ENCODE data around the gene MAST4.
"Not testable (repeated sequence)": the region's sequence is repeated elsewhere in the genome, so short reads cannot be mapped to it uniquely, and the experiment has no call there.

Gene MAST4

GRCh38 chr5:66814146-66814991, 218.2 kb downstream of the MAST4 start:
- no peak for DNase-seq

GRCh38 chr5:66818304-66818934, 222.2 kb downstream of the MAST4 start:
- DNase-seq, result no peak

- DNase-seq, result no peak
Measured at GRCh38 chr5:66818935-66819328, 222.7 kb downstream of the MAST4 start.

GRCh38 chr5:66820630-66821207, 224.5 kb downstream of the MAST4 start:
- no peak for DNase-seq

GRCh38 chr5:66821688-66822429, 225.7 kb downstream of the MAST4 start:
- no peak for DNase-seq

GRCh38 chr5:66822906-66823305, 226.7 kb downstream of the MAST4 start:
- not testable (repeated sequence) for DNase-seq

GRCh38 chr5:66824476-66824875, 228.3 kb downstream of the MAST4 start:
- no peak for DNase-seq

GRCh38 chr5:66826263-66826662, 230.1 kb downstream of the MAST4 start:
- no peak for DNase-seq

GRCh38 chr5:66826696-66827095, 230.5 kb downstream of the MAST4 start:
- DNase-seq, result no peak

GRCh38 chr5:66828046-66828547, 231.9 kb downstream of the MAST4 start:
- no peak for DNase-seq

- DNase-seq, result no peak
Measured at GRCh38 chr5:66828548-66829357, 232.6 kb downstream of the MAST4 start.

GRCh38 chr5:66829358-66829674, 233.1 kb downstream of the MAST4 start:
- DNase-seq, result no peak

- no peak for DNase-seq
Measured at GRCh38 chr5:66829826-66830225, 233.6 kb downstream of the MAST4 start.

- DNase-seq, result no peak
Measured at GRCh38 chr5:66830636-66831035, 234.4 kb downstream of the MAST4 start.

GRCh38 chr5:66839636-66840185, 243.5 kb downstream of the MAST4 start:
- no peak for DNase-seq

- DNase-seq, result no peak
Measured at GRCh38 chr5:66840511-66841013, 244.4 kb downstream of the MAST4 start.

GRCh38 chr5:66841264-66841663, 245.1 kb downstream of the MAST4 start:
- DNase-seq, result no peak

- no peak for DNase-seq
Measured at GRCh38 chr5:66842540-66842939, 246.3 kb downstream of the MAST4 start.

GRCh38 chr5:66843065-66843464, 246.9 kb downstream of the MAST4 start:
- no peak for DNase-seq

- no peak for DNase-seq
Measured at GRCh38 chr5:66848749-66849641, 252.8 kb downstream of the MAST4 start.

GRCh38 chr5:66849803-66850202, 253.6 kb downstream of the MAST4 start:
- no peak for DNase-seq
